ENCODE data around the gene IQGAP3.
"Not testable (repeated sequence)": the region's sequence is repeated elsewhere in the genome, so short reads cannot be mapped to it uniquely, and the experiment has no call there.

Gene IQGAP3

GRCh38 chr1:156571261-156571852 is 1.0 kb downstream of the IQGAP3 start:
- no peak for DNase-seq (ENCODE audit: low spot score)

- no peak for DNase-seq (ENCODE audit: low spot score)
Observed at GRCh38 chr1:156566436-156566835, 5.9 kb downstream of the IQGAP3 start.

GRCh38 chr1:156565519-156565918 is 6.8 kb downstream of the IQGAP3 start:
- DNase-seq (ENCODE audit: low spot score), result no peak

- DNase-seq (ENCODE audit: low spot score), result no peak
Observed at GRCh38 chr1:156560585-156561163, 11.7 kb downstream of the IQGAP3 start.

GRCh38 chr1:156559797-156560385 is 12.5 kb downstream of the IQGAP3 start:
- DNase-seq (ENCODE audit: low spot score), result no peak

- DNase-seq (ENCODE audit: low spot score), result no peak
Observed at GRCh38 chr1:156559086-156559796, 13.1 kb downstream of the IQGAP3 start.

- DNase-seq (ENCODE audit: low spot score), result no peak
Observed at GRCh38 chr1:156556354-156556753, 16.0 kb downstream of the IQGAP3 start.

GRCh38 chr1:156555715-156556114 is 16.6 kb downstream of the IQGAP3 start:
- no peak for DNase-seq (ENCODE audit: low spot score)

- no peak for DNase-seq (ENCODE audit: low spot score)
Observed at GRCh38 chr1:156554971-156555370, 17.4 kb downstream of the IQGAP3 start.

GRCh38 chr1:156553860-156554485 is 18.4 kb downstream of the IQGAP3 start:
- DNase-seq (ENCODE audit: low spot score), result no peak

- not testable (repeated sequence) for DNase-seq (ENCODE audit: low spot score)
Observed at GRCh38 chr1:156552937-156553336, 19.4 kb downstream of the IQGAP3 start.

GRCh38 chr1:156552518-156552917 is 19.8 kb downstream of the IQGAP3 start:
- no peak for DNase-seq (ENCODE audit: low spot score)

GRCh38 chr1:156551869-156552268 is 20.5 kb downstream of the IQGAP3 start:
- DNase-seq (ENCODE audit: low spot score), result no peak

- DNase-seq (ENCODE audit: low spot score), result no peak
Observed at GRCh38 chr1:156551066-156551643, 21.2 kb downstream of the IQGAP3 start.

GRCh38 chr1:156550346-156550745 is 22.0 kb downstream of the IQGAP3 start:
- no peak for DNase-seq (ENCODE audit: low spot score)

GRCh38 chr1:156549831-156550230 is 22.5 kb downstream of the IQGAP3 start:
- DNase-seq (ENCODE audit: low spot score), result no peak

- no peak for DNase-seq (ENCODE audit: low spot score)
Observed at GRCh38 chr1:156549390-156549789, 23.0 kb downstream of the IQGAP3 start.

GRCh38 chr1:156547982-156548381 is 24.4 kb downstream of the IQGAP3 start:
- no peak for DNase-seq (ENCODE audit: low spot score)

- no peak for DNase-seq (ENCODE audit: low spot score)
Observed at GRCh38 chr1:156547434-156547833, 24.9 kb downstream of the IQGAP3 start.

- no peak for DNase-seq (ENCODE audit: low spot score)
Observed at GRCh38 chr1:156546267-156546666, 26.1 kb downstream of the IQGAP3 start.

GRCh38 chr1:156544592-156545102 is 27.7 kb downstream of the IQGAP3 start:
- no peak for DNase-seq (ENCODE audit: low spot score)

GRCh38 chr1:156543066-156543465 is 29.3 kb downstream of the IQGAP3 start:
- DNase-seq (ENCODE audit: low spot score), result no peak

Measured in left forelimb (tissue), 1 donor.